Activated CD8-positive, alpha-beta memory T cell treated with anti-CD3 and anti-CD28 coated beads, Interleukin-2, amount 50 U/mL, for 24 hours (primary cell): Measurements from ENCODE around the gene COQ3.

Source experiments
- DNase-seq: peaks from one replicate; pipeline ENCODE4 v3.0.0-alpha.2; 2020; ENCODE audit errors: extremely low read depth

COQ3 gene, protein sequence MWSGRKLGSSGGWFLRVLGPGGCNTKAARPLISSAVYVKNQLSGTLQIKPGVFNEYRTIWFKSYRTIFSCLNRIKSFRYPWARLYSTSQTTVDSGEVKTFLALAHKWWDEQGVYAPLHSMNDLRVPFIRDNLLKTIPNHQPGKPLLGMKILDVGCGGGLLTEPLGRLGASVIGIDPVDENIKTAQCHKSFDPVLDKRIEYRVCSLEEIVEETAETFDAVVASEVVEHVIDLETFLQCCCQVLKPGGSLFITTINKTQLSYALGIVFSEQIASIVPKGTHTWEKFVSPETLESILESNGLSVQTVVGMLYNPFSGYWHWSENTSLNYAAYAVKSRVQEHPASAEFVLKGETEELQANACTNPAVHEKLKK

GRCh38 chr6:99393698-99394531 is at the start of gene COQ3:
Gene COQ3 (minus strand): TSS chr6:99394195. CDS start chr6:99394179, 16 bp downstream.
- peak; percentile 25 for DNase-seq

DNA sequence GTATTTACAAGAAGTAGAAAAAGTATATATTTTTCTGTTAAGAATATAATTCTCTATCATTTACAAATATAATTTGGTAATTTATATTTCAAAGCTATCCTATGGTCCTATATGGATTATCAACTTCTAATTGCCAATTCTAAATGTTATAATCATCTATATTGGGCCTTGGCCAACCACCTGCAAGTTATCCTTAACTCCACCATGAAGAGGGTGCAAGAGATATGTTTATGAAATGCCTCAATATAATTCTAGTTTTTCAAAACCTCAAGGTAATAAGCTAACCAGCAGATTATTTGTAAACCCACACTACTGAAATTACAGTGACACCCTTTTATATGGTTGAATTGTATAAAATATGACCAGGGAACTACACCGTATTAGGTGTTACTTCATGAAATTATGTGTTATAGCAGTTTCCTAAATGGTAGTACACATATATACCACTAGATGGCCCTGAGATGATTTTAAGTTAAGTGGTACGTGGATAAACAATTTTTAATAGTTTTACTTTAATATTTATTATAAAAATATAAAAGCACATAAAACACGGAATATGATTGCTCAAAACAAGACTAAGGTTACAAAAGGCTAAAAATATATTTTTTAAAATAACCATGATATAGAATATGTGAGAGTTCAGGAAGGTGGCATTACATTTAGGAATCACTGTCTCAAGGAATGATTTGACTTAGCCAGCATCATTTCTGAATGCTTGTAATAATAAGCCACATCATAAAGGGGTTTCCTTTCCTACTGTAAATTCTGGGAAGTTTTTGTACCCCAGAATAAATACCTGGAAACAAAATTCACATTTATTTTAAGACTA is 40.9 kb upstream of the COQ3 start:
- DNase-seq = no peak

- no peak for DNase-seq
These were observed 38.9 kb upstream of the COQ3 start for GRCh38 chr6:99432877-99433276.

- DNase-seq = no peak
These were observed 37.9 kb upstream of the COQ3 start for GRCh38 chr6:99431901-99432300.

DNA sequence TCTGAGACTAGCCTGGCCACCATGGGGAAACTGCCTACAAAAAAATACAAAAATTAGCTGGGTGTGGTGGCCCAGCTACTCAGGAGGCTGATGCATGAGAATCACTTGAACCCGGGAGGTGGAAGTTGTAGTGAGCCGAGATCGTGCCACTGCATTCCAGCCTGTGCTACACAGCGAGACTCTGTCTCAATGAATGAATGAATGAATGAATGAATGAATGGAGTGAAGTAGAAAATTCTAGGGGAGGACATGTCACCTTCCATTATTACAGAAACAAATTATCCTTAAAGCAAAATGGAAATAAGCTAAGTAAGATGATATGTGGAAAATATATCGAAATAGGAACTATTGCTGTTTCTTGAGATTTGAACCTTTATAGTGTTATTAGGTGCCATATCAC is 34.0 kb upstream of the COQ3 start:
- no peak for DNase-seq

DNA sequence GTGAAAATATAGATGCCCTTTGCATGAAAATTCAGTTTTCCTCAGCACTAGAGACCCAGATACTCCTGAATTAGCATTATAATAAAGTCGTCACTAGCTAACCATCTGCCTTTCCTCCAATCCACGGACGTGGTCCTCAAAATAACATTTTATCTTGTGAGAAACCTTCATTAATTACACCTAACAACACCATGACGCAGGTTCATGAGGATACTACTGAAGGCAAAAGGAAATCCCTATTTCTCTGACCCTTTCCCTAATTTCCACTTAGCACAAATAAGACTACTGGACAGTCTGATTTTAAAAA is 32.4 kb upstream of the COQ3 start:
- DNase-seq = no peak

DNA sequence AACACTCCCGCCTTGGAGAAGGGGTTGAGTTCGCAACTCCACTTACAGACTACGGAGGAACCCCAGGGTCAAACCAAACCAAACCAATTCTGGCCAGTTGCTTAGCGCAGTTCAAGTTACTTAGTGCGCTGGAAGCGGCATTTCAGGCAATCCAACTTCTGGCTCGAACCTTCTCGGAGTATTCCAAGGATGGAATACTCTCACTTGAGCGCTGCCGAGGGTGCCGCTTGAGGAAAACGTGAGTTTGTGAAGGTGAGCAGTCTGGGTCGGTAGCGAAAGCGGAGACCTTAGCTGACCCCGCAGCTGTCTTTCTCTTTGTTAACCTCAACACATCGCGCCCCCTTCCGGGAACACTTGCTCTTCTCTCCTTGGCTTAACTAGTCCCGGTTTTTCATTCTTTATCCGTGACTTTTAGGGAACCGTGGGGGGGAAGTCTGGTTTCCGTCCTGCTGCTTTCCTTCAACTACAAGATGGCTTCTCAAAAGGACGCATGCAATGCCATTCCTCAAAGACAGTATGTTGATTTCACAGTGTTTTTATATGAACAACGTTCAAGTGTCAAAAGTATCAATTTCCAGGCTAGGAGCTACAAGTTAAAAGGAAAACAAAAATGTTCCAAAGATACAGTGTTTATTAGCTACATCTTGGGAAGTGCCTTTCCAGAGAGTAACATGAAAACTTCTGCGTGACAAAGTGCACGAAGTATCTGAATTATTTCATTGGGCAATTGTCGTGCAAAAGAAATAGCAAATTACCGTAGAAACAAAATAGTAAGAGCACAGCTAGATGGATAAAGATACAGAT is 31.9 kb upstream of the COQ3 start:
- peak; percentile 34 for DNase-seq

DNA sequence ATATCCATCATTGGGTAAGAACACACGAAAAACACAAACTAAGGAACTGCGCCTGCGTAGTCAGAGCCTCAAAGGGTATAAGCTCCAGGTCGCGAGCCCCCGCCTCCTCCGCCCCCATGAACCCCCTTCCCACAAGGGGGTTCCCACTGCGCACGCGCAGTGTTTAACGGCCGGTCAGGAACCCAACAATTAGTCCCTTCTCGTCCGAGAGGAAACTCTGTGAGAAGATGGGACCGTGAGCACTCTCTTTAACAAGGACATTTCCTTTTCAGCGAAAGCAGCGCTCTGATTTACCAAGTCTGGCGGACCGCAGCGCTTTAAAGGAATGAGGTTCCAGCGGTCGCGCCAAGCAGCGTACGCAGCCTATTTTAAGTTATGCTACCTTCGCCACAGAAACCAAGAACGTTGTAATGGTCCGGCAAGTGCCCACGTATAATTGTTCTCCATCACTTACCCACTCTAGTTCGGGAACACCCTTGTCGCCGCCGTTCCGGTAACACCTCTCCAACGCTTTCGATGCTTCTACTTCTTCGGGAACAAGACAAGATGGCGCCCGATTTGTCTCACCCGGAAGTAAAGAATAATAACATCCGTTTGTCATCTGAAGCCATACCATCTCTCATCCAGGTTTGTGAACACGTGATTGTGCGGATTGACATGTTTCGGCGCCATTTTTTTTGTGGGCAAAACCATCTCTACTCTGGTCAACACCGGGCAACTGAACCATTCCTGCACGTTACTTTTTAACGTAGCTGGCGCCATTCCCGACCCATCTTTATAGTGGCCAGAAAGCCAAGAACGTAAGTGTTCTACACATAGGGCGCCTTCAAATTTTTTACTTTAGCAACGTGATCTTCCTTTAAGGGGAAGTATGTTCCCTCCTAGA is 31.0 kb upstream of the COQ3 start, which contains the start of gene PNISR:
PNISR (minus strand) TSS at position 548 of the 886 bp plus-strand sequence. CDS start 10,649 bp downstream, outside the sequence.
- peak; percentile 72 for DNase-seq

DNA sequence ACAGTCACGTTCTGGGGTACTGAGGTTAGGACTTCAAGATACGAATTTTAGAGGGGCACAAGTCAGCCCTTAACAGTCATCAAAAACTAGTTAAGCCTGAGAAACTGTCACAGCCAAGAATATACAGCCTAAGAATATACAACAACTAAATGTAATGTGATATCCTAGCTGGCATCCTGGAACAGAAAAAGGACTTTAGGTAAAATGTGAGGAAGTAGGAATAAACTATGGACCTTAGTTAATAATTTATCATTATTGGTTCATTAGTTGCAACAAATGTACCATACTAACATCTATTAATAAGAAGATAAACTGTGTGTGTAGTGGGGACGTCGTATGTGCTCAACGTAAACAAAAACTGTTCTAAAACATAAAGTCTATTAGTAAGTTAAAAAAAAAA is 30.0 kb upstream of the COQ3 start:
- DNase-seq = no peak

- no peak for DNase-seq
These were observed 28.9 kb upstream of the COQ3 start for GRCh38 chr6:99422912-99423311.

- DNase-seq = no peak
These were observed 23.1 kb upstream of the COQ3 start for GRCh38 chr6:99416892-99417767.

DNA sequence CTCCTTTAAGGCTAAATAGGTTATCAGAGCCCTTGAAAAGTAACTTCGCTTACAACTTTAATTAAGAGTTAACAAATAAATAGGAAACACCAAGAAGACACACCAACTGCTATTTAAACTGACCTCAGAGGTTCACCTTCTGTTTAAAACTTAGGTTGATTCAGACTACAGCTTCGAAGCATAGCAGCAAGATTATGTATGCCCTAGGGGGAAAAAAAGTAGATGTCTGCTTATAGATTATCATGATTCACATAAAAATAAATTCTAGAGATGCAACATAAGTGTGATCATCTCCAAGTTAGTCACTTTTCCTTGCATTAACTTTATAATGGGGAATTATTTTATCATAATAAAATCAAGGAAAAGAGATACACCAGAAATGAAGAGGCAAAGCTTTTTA is 22.2 kb upstream of the COQ3 start:
- DNase-seq = no peak

GRCh38 chr6:99415446-99415845 is 21.5 kb upstream of the COQ3 start:
- no peak for DNase-seq

GRCh38 chr6:99412065-99412464 is 18.1 kb upstream of the COQ3 start:
- DNase-seq = no peak

GRCh38 chr6:99409672-99410071 is 15.7 kb upstream of the COQ3 start:
- no peak for DNase-seq

- no peak for DNase-seq
These were observed 13.1 kb upstream of the COQ3 start for GRCh38 chr6:99407076-99407475.

GRCh38 chr6:99402448-99402847 is 8.5 kb upstream of the COQ3 start:
- DNase-seq = no peak

GRCh38 chr6:99397287-99397686 is 3.3 kb upstream of the COQ3 start:
- DNase-seq = no peak

- no peak for DNase-seq
These were observed 663 bp downstream of the COQ3 start for GRCh38 chr6:99393366-99393697.

DNA sequence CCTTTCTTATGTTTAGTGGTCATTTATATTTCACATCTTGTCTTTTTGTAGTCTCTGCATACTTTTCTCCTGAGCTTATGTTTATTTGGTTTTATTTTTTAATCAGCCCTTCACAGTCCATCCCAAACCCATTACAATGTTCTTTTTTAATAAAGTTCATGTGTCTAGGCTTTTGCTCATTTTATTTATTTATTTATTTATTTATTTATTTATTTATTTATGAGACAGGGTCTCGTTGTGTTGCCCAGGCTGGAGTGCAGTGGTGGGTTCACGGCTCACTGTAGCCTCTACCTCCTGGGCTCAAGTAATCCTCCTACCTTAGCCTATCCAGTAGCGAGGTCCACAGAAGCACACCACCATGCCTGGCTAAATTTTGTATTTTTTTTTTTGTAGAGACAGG is 3.1 kb downstream of the COQ3 start:
- no peak for DNase-seq
